K562 (cell line): ENCODE results near the gene GLUL. TPM values are rescaled to one million over a fixed set of nuclear protein-coding genes. Genes with fewer than 3 reads are reported as not detected.

ENCODE experiments used
- ATAC-seq: fragments of 200-7000 bp; cut with Tn5 transposase; 3 replicates; pipeline ENCODE4 v1.9.1; 2020; ENCODE audit warnings: moderate library complexity
- BruUV-seq: library from RNA; stranded (reverse); fragments of 400-500 nt; replicated peaks from 2 replicates; lab custom pipeline; 2021; lab: Mats Ljungman, UMichigan
- CTCF ChIA-PET: fragments of 300-600 bp; formaldehyde crosslinking; extraction: SDS; loops from one replicate; lab custom pipeline; 2021; ENCODE audit warnings: low intra/inter-chr PET ratio; lab: Yijun Ruan, JAX
- POLR2A ChIA-PET: fragments of 300-600, 350-650 bp; sonication (Branson Sonifier 250); formaldehyde crosslinking; extraction: SDS; loops from one replicate; lab custom pipeline; 2021; ENCODE audit warnings: antibody characterized with exemption, inconsistent platforms; lab: Yijun Ruan, JAX
- DNase-seq, 4 experiments: peaks; one replicate each; pipeline versions ENCODE4 v3.0.0 to v3.0.0-alpha.2; 2011 to 2018; ENCODE audit warnings: low spot score in 3 of 4, mixed read lengths in 3 of 4; ENCODE audit errors: extremely low read depth in 1 of 4
- FAIRE-seq: peaks from 2 replicates; lab custom pipeline; 2011; peaks lifted over from hg19 to GRCh38; lab: Jason Lieb, UNC
- H2AFZ ChIP-seq: 2 replicates; pipeline ENCODE4 v1.6.0; 2011; ENCODE audit warnings: low read depth, low read length, control low read depth, inconsistent platforms
- H3K27ac ChIP-seq: fragments of 200-600 bp; 3 replicates; pipeline ENCODE4 v1.8.0; 2011; ENCODE audit warnings: low read depth, mild to moderate bottlenecking, control low read depth, inconsistent platforms, low read length, moderate library complexity, mixed read lengths; ENCODE audit errors: extremely low read depth
- H3K27me3 ChIP-seq, 2 experiments: fragments of 300-600 bp in 1 of 2; 2 replicates in 1 of 2; 3 replicates in 1 of 2; pipeline versions ENCODE4 v1.6.0 to v1.8.0; 2011; ENCODE audit warnings: inconsistent platforms in 2 of 2, low read length in 2 of 2, mild to moderate bottlenecking in 1 of 2, mixed read lengths in 1 of 2, moderate library complexity in 1 of 2; ENCODE audit not compliant: control insufficient read depth in 2 of 2, insufficient read depth in 2 of 2
- H3K36me3 ChIP-seq: fragments of 300-600 bp; 3 replicates; pipeline ENCODE4 v1.8.0; 2011; ENCODE audit warnings: mild to moderate bottlenecking, low read length, inconsistent platforms; ENCODE audit not compliant: control insufficient read depth, insufficient read depth
- H3K4me1 ChIP-seq, 2 experiments: fragments of 200-600 bp in 1 of 2; replicated peaks in 1 of 2; 2 replicates in 1 of 2; 3 replicates in 1 of 2; pipeline versions ENCODE4 v1.5.1 to v1.8.0; 2011; ENCODE audit warnings: inconsistent platforms in 2 of 2, low read length in 2 of 2, mild to moderate bottlenecking in 1 of 2, mixed read lengths in 1 of 2, moderate library complexity in 1 of 2; ENCODE audit not compliant: control insufficient read depth in 2 of 2, insufficient read depth in 2 of 2
- H3K4me2 ChIP-seq: 2 replicates; pipeline ENCODE4 v1.6.1; 2011; ENCODE audit warnings: low read length, control low read depth, inconsistent platforms, mixed read lengths; ENCODE audit not compliant: insufficient read depth
- H3K4me3 ChIP-seq: fragments of 200-600 bp; sonication (generic), shearing (Covaris generic); 2 replicates; pipeline ENCODE4 v1.5.1; 2016; ENCODE audit warnings: control low read depth, inconsistent platforms
- H3K79me2 ChIP-seq: fragments of 200-600 bp; 3 replicates; pipeline ENCODE4 v1.8.0; 2011; ENCODE audit warnings: low read length, inconsistent platforms; ENCODE audit not compliant: control insufficient read depth, insufficient read depth
- H3K9ac ChIP-seq, 2 experiments: 2 replicates each; pipeline versions ENCODE4 v1.6.0 to v1.6.1; 2011; ENCODE audit warnings: low read depth in 2 of 2, low read length in 2 of 2, control low read depth in 1 of 2, inconsistent platforms in 1 of 2, mild to moderate bottlenecking in 1 of 2, mixed read lengths in 1 of 2; ENCODE audit not compliant: insufficient read depth in 1 of 2
- H3K9me1 ChIP-seq: one replicate; pipeline ENCODE4 v1.6.0; 2011; ENCODE audit warnings: inconsistent platforms, mild to moderate bottlenecking, low read length, moderate library complexity; ENCODE audit not compliant: control insufficient read depth, insufficient read depth
- H3K9me3 ChIP-seq: replicated peaks from 2 replicates; pipeline ENCODE4 v1.5.1; 2011; ENCODE audit warnings: low read depth, low read length, inconsistent platforms; ENCODE audit not compliant: control insufficient read depth, insufficient read depth
- H4K20me1 ChIP-seq: replicated peaks from 2 replicates; pipeline ENCODE4 v1.6.1; 2011; ENCODE audit warnings: low read length, inconsistent platforms, mixed read lengths; ENCODE audit not compliant: control insufficient read depth, insufficient read depth
- ATF6 ChIP-seq: sonication (generic); formaldehyde crosslinking; IDR thresholded peaks from 2 replicates; pipeline ENCODE4 v1.4.0; 2020; ENCODE audit warnings: mild to moderate bottlenecking, missing genetic modification reagents
- CBX1 ChIP-seq: sonication (generic); IDR thresholded peaks from 2 replicates; pipeline ENCODE4 v1.6.1; 2016; ENCODE audit warnings: antibody characterized with exemption, low read depth, mild to moderate bottlenecking
- DMBX1 ChIP-seq: fragments of 250-450 bp; sonication (Bioruptor Pico); IDR thresholded peaks from 2 replicates; pipeline ENCODE4 v1.8.0; 2022; ENCODE audit warnings: inconsistent platforms, mild to moderate bottlenecking, moderate library complexity, borderline replicate concordance
- ERF ChIP-seq: fragments of 450-650 bp; formaldehyde crosslinking; IDR thresholded peaks from 2 replicates; pipeline ENCODE4 v1.4.0; 2020; ENCODE audit warnings: mild to moderate bottlenecking, mixed read lengths
- ETV6 ChIP-seq, 3 experiments: fragments of 150-350 bp in 1 of 3; sonication (generic) in 1 of 3; formaldehyde crosslinking in 1 of 3; IDR thresholded peaks; 2 replicates each; pipeline versions ENCODE4 v1.6.1 to v1.8.0; 2014 to 2022; ENCODE audit warnings: borderline replicate concordance in 2 of 3, low read depth in 2 of 3, antibody characterized with exemption in 1 of 3, low read length in 1 of 3, mild to moderate bottlenecking in 1 of 3, missing genetic modification reagents in 1 of 3
- GATAD2A ChIP-seq: fragments of 450-650 bp; IDR thresholded peaks from 2 replicates; pipeline ENCODE4 v1.6.1; 2017
- ID3 ChIP-seq, 2 experiments: fragments of 250-450 bp in 1 of 2; fragments of 450-650 bp in 1 of 2; sonication (Bioruptor Pico) in 1 of 2; IDR thresholded peaks; 2 replicates each; pipeline versions ENCODE4 v1.6.1 to v1.8.0; 2016 to 2021; ENCODE audit warnings: mild to moderate bottlenecking in 2 of 2, moderate library complexity in 2 of 2, missing compliant biosample characterization in 1 of 2, missing genetic modification characterization in 1 of 2
- KLF6 ChIP-seq: fragments of 250-450 bp; sonication (Bioruptor Pico); IDR thresholded peaks from 2 replicates; pipeline ENCODE4 v1.4.0; 2020; ENCODE audit warnings: mild to moderate bottlenecking, moderate library complexity, borderline replicate concordance
- MYNN ChIP-seq, 2 experiments: sonication (generic); formaldehyde crosslinking in 1 of 2; IDR thresholded peaks; 2 replicates each; pipeline versions ENCODE4 v1.5.0 to v1.6.1; 2016 to 2020; ENCODE audit warnings: antibody characterized with exemption in 1 of 2, missing genetic modification reagents in 1 of 2
- TAF1 ChIP-seq: IDR thresholded peaks from 2 replicates; pipeline ENCODE4 v1.6.1; 2011; ENCODE audit warnings: mild to moderate bottlenecking, low read length, moderate library complexity; ENCODE audit not compliant: insufficient read depth, control insufficient read depth, severe bottlenecking; ENCODE audit errors: extremely low read depth
- TGIF2 ChIP-seq: sonication (generic); formaldehyde crosslinking; IDR thresholded peaks from 2 replicates; pipeline ENCODE4 v1.8.1; 2022; ENCODE audit warnings: mild to moderate bottlenecking, missing genetic modification reagents, moderate library complexity
- THAP7 ChIP-seq: fragments of 250-450 bp; sonication (Bioruptor Pico); IDR thresholded peaks from 2 replicates; pipeline ENCODE4 v1.5.0; 2021
- ZNF830 ChIP-seq: fragments of 250-450 bp; sonication (Bioruptor Pico); IDR thresholded peaks from 2 replicates; pipeline ENCODE4 v1.5.0; 2021; ENCODE audit warnings: mild to moderate bottlenecking
- WGBS: fragments of 100-300 bp; shearing (Covaris generic); methylation state at CpG from one replicate; pipeline ENCODE4 v1.1.6; 2016; ENCODE audit warnings: low coverage, mixed read lengths; ENCODE audit not compliant: insufficient coverage; ENCODE audit errors: missing lambda C conversion rate; 5-methylcytosine and 5-hydroxymethylcytosine counted together
- in situ Hi-C: fragments of 300-500 bp; cut with MboI; formaldehyde crosslinking; loops from 4 replicates; pipeline ENCODE4 v1.15.0; 2018; ENCODE audit warnings: inconsistent platforms, mixed read lengths
- intact Hi-C: fragments of 100-400 bp; cut with micrococcal nuclease; formaldehyde crosslinking; loops from 2 replicates; pipeline ENCODE4 v1.14.2; 2022
- polyA plus RNA-seq, 8 experiments: library from polyadenylated mRNA; depleted of rRNA in 4 of 8; stranded (reverse) in 5 of 8; unstranded in 3 of 8; fragments of >200 nt; fragmentation: Nextera tagmentation in 2 of 8; fragmentation: Illumina TruSeq in 1 of 8; extraction: Ambion mirVana in 2 of 8; extraction: Trizol in 1 of 8; gene quantifications; 2 replicates each; pipeline versions ENCODE4 v1.2.1 to v1.2.3, GENCODE V29; 2011 to 2014; ENCODE audit warnings: inconsistent platforms in 1 of 8, missing spikeins in 1 of 8
- total RNA-seq, 7 experiments: library from RNA; depleted of rRNA in 6 of 7; stranded (reverse); fragments of >200 nt in 6 of 7; fragmentation: Illumina TruSeq in 2 of 7; extraction: Trizol in 2 of 7; gene quantifications; 2 replicates each; pipeline versions ENCODE4 v1.2.1 to v1.2.3, GENCODE V29; 2011 to 2021; ENCODE audit warnings: low replicate concordance in 1 of 7

The GLUL gene
- total and polyA plus RNA-seq, 9 of the 15 experiments (the other 6 are each of a cell fraction or from before 2014, with no cell fraction given): 1,088 to 4,222 (median 1,338) TPM

- Histone ChIP-seq H3K27me3 (no peaks in the 10 kb centered on the region), H3K4me2 (no peak overlapping the region), H4K20me1 (0 out of 2 replicates have a peak, but pooled peaks cover 13% of the 10 kb centered on the region), H3K9me3 (no peaks in the 10 kb centered on the region), H3K4me3 (no peak overlapping the region), H2AFZ (no peak overlapping the region), H3K79me2 (peaks cover 27% of the 10 kb centered on the region), H3K36me3 (peaks cover 60% of the 10 kb centered on the region), H3K4me1 (peaks cover 12 to 23% of the 10 kb centered on the region in 2 experiments; a peak in 4 of 5 replicates), H3K9ac (no peak overlapping the region), H3K27ac (peak overlapping the region; percentile 16; the same call in 1 of the 3 replicates), H3K9me1 (peaks cover 19% of the 10 kb centered on the region)
- ChIA-PET CTCF (no interaction called here), POLR2A (interaction anchor here (0.6 to 5.3 kb wide), 29 partner anchors 8 to 280 kb away, joined by 3 to 60 read pairs (median 4); partner anchors contain the start of gene GLUL)
- intact Hi-C loops (no loop called here), in situ Hi-C loops (no loop called here)
- no peak for FAIRE-seq
- BruUV-seq: no TSS peak
- 64% methylated on average over 9 of the region's 9 CpGs for WGBS
- DNase-seq: no peak
- ATAC-seq: peak; percentile 27
- no peak for TF ChIP-seq ID3 (CRISPR knock-in tag; IDR thresholded peaks at IDR 0.05)
- TF ChIP-seq ID3 (tag; IDR thresholded peaks at IDR 0.05): no peak
- no peak for TF ChIP-seq TAF1
- no peak for TF ChIP-seq TGIF2
- peak; percentile 59; the same call in 1 of the 2 replicates for TF ChIP-seq ERF
- 0 out of 4 replicates have a peak, but pooled peaks of 1 of the 2 experiments have one; percentile 19 for TF ChIP-seq ETV6 (IDR thresholded peaks at IDR 0.05; ENCODE audit: borderline replicate concordance in 1 of 2, low read depth in 2 of 2, low read length in 1 of 2)
- TF ChIP-seq ETV6 (CRISPR knock-in tag; IDR thresholded peaks at IDR 0.05; ENCODE audit: borderline replicate concordance): no peak
- TF ChIP-seq CBX1: 0 out of 2 replicates have a peak, but pooled peaks have one; percentile 24
- no peak for TF ChIP-seq ZNF830 (CRISPR knock-in tag)
- peak; percentile 50; the same call in 1 of the 2 replicates for TF ChIP-seq MYNN (IDR thresholded peaks at IDR 0.05)
- no peak for TF ChIP-seq MYNN (CRISPR knock-in tag; IDR thresholded peaks at IDR 0.05)
- TF ChIP-seq ATF6 (CRISPR knock-in tag): no peak
- no peak for TF ChIP-seq DMBX1 (CRISPR knock-in tag)
- no peak for TF ChIP-seq GATAD2A
- TF ChIP-seq KLF6 (CRISPR knock-in tag): no peak
- TF ChIP-seq THAP7 (CRISPR knock-in tag): 0 out of 2 replicates have a peak, but pooled peaks have one; percentile 11
Measured at GRCh38 chr1:182381962-182382819, 9.4 kb downstream of the GLUL start.
